Activated CD8-positive, alpha-beta memory T cell treated with anti-CD3 and anti-CD28 coated beads, Interleukin-2, amount 10 ng/mL, durations not matched to agents 7 days and 5 days (primary cell): ENCODE measurements around the gene TBC1D22A. TPM values are rescaled to one million over a fixed set of nuclear protein-coding genes. Genes with fewer than 3 reads are reported as not detected.

Experiments used
- ATAC-seq: fragments of 150-1000 bp; cut with Tn5 transposase; one replicate; pipeline ENCODE4 v1.10.0; 2021; ENCODE audit warnings: moderate library complexity
- CTCF ChIA-PET: fragments of 350-600 bp; sonication (Branson Sonifier 250); formaldehyde crosslinking; loops from one replicate; lab custom pipeline; 2021; ENCODE audit warnings: antibody characterized with exemption; lab: Charles Lee
- DNase-seq: peaks from one replicate; pipeline ENCODE4 v3.0.0-alpha.2; 2020
- H3K27ac Mint-ChIP-seq: one replicate; pipeline ENCODE4 v1.8.0; 2021; ENCODE audit warnings: mild to moderate bottlenecking, mixed read lengths
- H3K27me3 Mint-ChIP-seq: one replicate; pipeline ENCODE4 v1.8.0; 2021; ENCODE audit warnings: mixed read lengths
- H3K36me3 Mint-ChIP-seq: one replicate; pipeline ENCODE4 v1.8.0; 2021; ENCODE audit warnings: mild to moderate bottlenecking, mixed read lengths
- H3K4me1 Mint-ChIP-seq: one replicate; pipeline ENCODE4 v1.8.0; 2021; ENCODE audit warnings: mixed read lengths
- H3K4me3 Mint-ChIP-seq: one replicate; pipeline ENCODE4 v1.8.0; 2021; ENCODE audit warnings: mild to moderate bottlenecking, moderate library complexity, mixed read lengths
- H3K9me3 Mint-ChIP-seq: one replicate; pipeline ENCODE4 v1.8.0; 2022; ENCODE audit warnings: low read depth, mixed read lengths
- total RNA-seq, 2 experiments: library from RNA; stranded (reverse); gene quantifications; one replicate each; pipeline ENCODE4 v1.2.3, GENCODE V29; 2021

Gene TBC1D22A
- total RNA-seq, 2 experiments from 2014 or later = 32.6 to 44.9 TPM

GRCh38 chr22:47155131-47155885 is 392.9 kb downstream of the TBC1D22A start:
- H3K27ac Mint-ChIP-seq = no peak overlapping the region
- DNase-seq = no peak
- no peak overlapping the region for H3K4me3 Mint-ChIP-seq
- peaks cover 9% of the 10 kb centered on the region for H3K4me1 Mint-ChIP-seq
- H3K9me3 Mint-ChIP-seq = no peaks in the 10 kb centered on the region
- CTCF ChIA-PET = no interaction called here
- no peak for ATAC-seq
- no peaks in the 10 kb centered on the region for H3K36me3 Mint-ChIP-seq
- no peaks in the 10 kb centered on the region for H3K27me3 Mint-ChIP-seq

- Mint-ChIP-seq H3K27ac (no peak overlapping the region), H3K4me3 (no peak overlapping the region), H3K9me3 (no peaks in the 10 kb centered on the region), H3K36me3 (no peaks in the 10 kb centered on the region), H3K4me1 (peaks cover 5% of the 10 kb centered on the region), H3K27me3 (no peaks in the 10 kb centered on the region)
- ATAC-seq (no peak), DNase-seq (no peak)
- CTCF ChIA-PET = no interaction called here
Measured at GRCh38 chr22:47155912-47156311, 393.5 kb downstream of the TBC1D22A start.

- Mint-ChIP-seq H3K27me3 (no peaks in the 10 kb centered on the region), H3K4me3 (no peak overlapping the region), H3K9me3 (no peaks in the 10 kb centered on the region), H3K27ac (no peak overlapping the region), H3K36me3 (no peaks in the 10 kb centered on the region), H3K4me1 (no peaks in the 10 kb centered on the region)
- no peak for ATAC-seq
- CTCF ChIA-PET = no interaction called here
- no peak for DNase-seq
Measured at GRCh38 chr22:47156352-47157092, 394.1 kb downstream of the TBC1D22A start.

GRCh38 chr22:47157093-47157420 is 394.6 kb downstream of the TBC1D22A start:
- no peak overlapping the region for H3K27ac Mint-ChIP-seq
- no peaks in the 10 kb centered on the region for H3K27me3 Mint-ChIP-seq
- no peak for ATAC-seq
- CTCF ChIA-PET = interaction anchor here (0.6 kb wide), 1 partner anchor 11 kb away, joined by 3 read pairs; no protein-coding TSS in a partner anchor
- H3K4me3 Mint-ChIP-seq = no peak overlapping the region
- no peak for DNase-seq
- no peaks in the 10 kb centered on the region for H3K4me1 Mint-ChIP-seq
- no peaks in the 10 kb centered on the region for H3K36me3 Mint-ChIP-seq
- no peaks in the 10 kb centered on the region for H3K9me3 Mint-ChIP-seq

GRCh38 chr22:47157486-47158270 is 395.2 kb downstream of the TBC1D22A start:
- Mint-ChIP-seq H3K4me1 (no peaks in the 10 kb centered on the region), H3K4me3 (no peak overlapping the region), H3K36me3 (no peaks in the 10 kb centered on the region), H3K9me3 (no peaks in the 10 kb centered on the region), H3K27me3 (no peaks in the 10 kb centered on the region), H3K27ac (no peak overlapping the region)
- ATAC-seq = no peak
- CTCF ChIA-PET = interaction anchor here (0.6 kb wide), 1 partner anchor 11 kb away, joined by 3 read pairs; no protein-coding TSS in a partner anchor
- DNase-seq = no peak

GRCh38 chr22:47158457-47158856 is 396.0 kb downstream of the TBC1D22A start:
- Mint-ChIP-seq H3K27ac (no peak overlapping the region), H3K27me3 (no peaks in the 10 kb centered on the region), H3K9me3 (no peaks in the 10 kb centered on the region), H3K4me3 (no peak overlapping the region), H3K4me1 (no peaks in the 10 kb centered on the region), H3K36me3 (no peaks in the 10 kb centered on the region)
- CTCF ChIA-PET = no interaction called here
- DNase-seq (no peak), ATAC-seq (no peak)

- H3K27ac Mint-ChIP-seq = no peak overlapping the region
Measured at GRCh38 chr22:47159592-47159991, 397.1 kb downstream of the TBC1D22A start.

GRCh38 chr22:47160141-47160541 is 397.7 kb downstream of the TBC1D22A start:
- no peak for DNase-seq
- H3K4me1 Mint-ChIP-seq = no peaks in the 10 kb centered on the region
- ATAC-seq = no peak
- CTCF ChIA-PET = no interaction called here
- no peaks in the 10 kb centered on the region for H3K36me3 Mint-ChIP-seq
- H3K4me3 Mint-ChIP-seq = no peak overlapping the region
- no peaks in the 10 kb centered on the region for H3K9me3 Mint-ChIP-seq
- H3K27me3 Mint-ChIP-seq = no peaks in the 10 kb centered on the region
- H3K27ac Mint-ChIP-seq = no peak overlapping the region

More at GRCh38 chr22:47159592-47159991, 397.1 kb downstream of the TBC1D22A start:
- H3K4me1 Mint-ChIP-seq = no peaks in the 10 kb centered on the region
- ATAC-seq (no peak), DNase-seq (no peak)
- no peaks in the 10 kb centered on the region for H3K36me3 Mint-ChIP-seq
- CTCF ChIA-PET = no interaction called here
- no peaks in the 10 kb centered on the region for H3K9me3 Mint-ChIP-seq
- no peak overlapping the region for H3K4me3 Mint-ChIP-seq
- H3K27me3 Mint-ChIP-seq = no peaks in the 10 kb centered on the region

- Mint-ChIP-seq H3K27me3 (no peaks in the 10 kb centered on the region), H3K9me3 (no peaks in the 10 kb centered on the region), H3K36me3 (no peaks in the 10 kb centered on the region), H3K4me3 (no peak overlapping the region), H3K4me1 (no peaks in the 10 kb centered on the region), H3K27ac (no peak overlapping the region)
- ATAC-seq = no peak
- CTCF ChIA-PET = no interaction called here
- no peak for DNase-seq
Measured at GRCh38 chr22:47160781-47161520, 398.5 kb downstream of the TBC1D22A start.

GRCh38 chr22:47161631-47162030 is 399.2 kb downstream of the TBC1D22A start:
- H3K36me3 Mint-ChIP-seq = no peaks in the 10 kb centered on the region
- H3K9me3 Mint-ChIP-seq = no peaks in the 10 kb centered on the region
- ATAC-seq = no peak
- H3K4me1 Mint-ChIP-seq = no peaks in the 10 kb centered on the region
- H3K4me3 Mint-ChIP-seq = no peak overlapping the region
- CTCF ChIA-PET = no interaction called here
- H3K27ac Mint-ChIP-seq = no peak overlapping the region
- no peaks in the 10 kb centered on the region for H3K27me3 Mint-ChIP-seq
- no peak for DNase-seq

GRCh38 chr22:47162865-47163264 is 400.4 kb downstream of the TBC1D22A start:
- H3K27ac Mint-ChIP-seq = no peak overlapping the region
- CTCF ChIA-PET = no interaction called here
- H3K9me3 Mint-ChIP-seq = no peaks in the 10 kb centered on the region
- H3K4me3 Mint-ChIP-seq = no peak overlapping the region
- H3K4me1 Mint-ChIP-seq = no peaks in the 10 kb centered on the region
- no peak for ATAC-seq
- H3K27me3 Mint-ChIP-seq = no peaks in the 10 kb centered on the region
- H3K36me3 Mint-ChIP-seq = no peaks in the 10 kb centered on the region
- DNase-seq = no peak

GRCh38 chr22:47163481-47163855 is 401.0 kb downstream of the TBC1D22A start:
- Mint-ChIP-seq H3K27ac (peak overlapping the region; percentile 9), H3K9me3 (no peaks in the 10 kb centered on the region), H3K4me1 (no peaks in the 10 kb centered on the region), H3K4me3 (no peak overlapping the region), H3K36me3 (no peaks in the 10 kb centered on the region), H3K27me3 (no peaks in the 10 kb centered on the region)
- CTCF ChIA-PET = no interaction called here
- DNase-seq = no peak
- no peak for ATAC-seq

GRCh38 chr22:47163856-47164513 is 401.5 kb downstream of the TBC1D22A start:
- no peaks in the 10 kb centered on the region for H3K27me3 Mint-ChIP-seq

More at GRCh38 chr22:47163856-47164513, 401.5 kb downstream of the TBC1D22A start:
- H3K4me1 Mint-ChIP-seq = no peaks in the 10 kb centered on the region
- ATAC-seq (no peak), DNase-seq (no peak)
- CTCF ChIA-PET = no interaction called here
- H3K27ac Mint-ChIP-seq = no peak overlapping the region
- no peaks in the 10 kb centered on the region for H3K36me3 Mint-ChIP-seq
- no peaks in the 10 kb centered on the region for H3K9me3 Mint-ChIP-seq
- no peak overlapping the region for H3K4me3 Mint-ChIP-seq
